ENCODE results near the gene SSNA1. TPM values are rescaled to one million over a fixed set of nuclear protein-coding genes. Genes with fewer than 3 reads are reported as not detected.

SSNA1 gene
- total and polyA plus RNA-seq, 2 donors (not counting 1 experiment from before 2014, with no cell fraction given), result 37.7 to 56.3 TPM

DNA sequence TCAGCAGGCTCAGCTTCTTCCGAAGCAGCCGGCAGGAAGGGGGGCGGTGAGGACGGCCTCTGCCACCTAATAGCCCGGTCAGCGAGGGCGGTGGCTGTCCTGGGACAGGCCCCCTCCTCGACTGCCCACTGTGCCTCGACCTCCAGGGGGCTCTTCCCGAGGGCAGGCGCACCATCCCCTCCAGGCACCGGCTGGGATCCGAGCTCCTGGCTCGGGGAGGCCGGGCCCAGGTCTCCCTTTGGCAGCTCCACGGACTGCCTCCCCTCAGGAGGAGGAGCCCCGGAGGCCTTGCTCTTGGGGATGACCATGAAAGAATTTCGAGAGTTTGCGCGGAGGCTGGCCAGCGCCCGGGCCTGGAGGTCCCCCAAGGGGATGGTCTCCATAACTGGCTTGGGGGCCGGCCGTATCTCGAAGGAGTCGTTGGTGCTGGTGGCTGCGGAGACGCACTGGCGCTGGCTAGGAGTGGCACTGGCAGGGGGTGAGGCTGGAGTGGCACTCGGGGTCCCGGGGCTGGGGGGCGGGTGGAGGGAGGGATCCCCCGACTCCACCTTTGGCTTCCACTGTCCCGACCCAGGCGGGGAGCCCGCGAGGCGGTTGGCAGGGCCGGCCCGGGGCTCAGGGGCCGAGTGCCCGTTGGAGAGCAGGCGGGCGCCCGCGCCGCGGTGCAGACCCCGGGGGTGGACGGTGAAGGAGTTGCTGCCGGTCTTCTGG, 11.1 kb downstream of the SSNA1 start:
- Histone ChIP-seq H3K4me3 (replicated peaks in 1 of 4; ENCODE audit: control extremely low read depth in 1 of 4, insufficient read depth in 1 of 4, low read depth in 3 of 4, low read length in 4 of 4) (peak overlapping the region; percentile 27 to 54 (median 34)), H3K27ac (ENCODE audit: insufficient read depth, low read length) (no peak overlapping the region), H3K4me1 (ENCODE audit: control insufficient read depth, extremely low read depth, insufficient read depth, low read length) (peaks cover 14% of the 10 kb centered on the region), H3K9ac (ENCODE audit: insufficient read depth, low read length) (no peak overlapping the region), H3K9me3 (ENCODE audit: control insufficient read depth, insufficient read depth, low read depth, low read length) (no peaks in the 10 kb centered on the region), H2AFZ (ENCODE audit: low read length) (no peak overlapping the region), H3K27me3 (ENCODE audit: control insufficient read depth, insufficient read depth, low read length) (no peaks in the 10 kb centered on the region), H3K36me3 (ENCODE audit: control insufficient read depth, insufficient read depth, low read length) (no peaks in the 10 kb centered on the region), H3K4me2 (ENCODE audit: extremely low read depth, insufficient read depth, low read length) (peak overlapping the region; percentile 78), H3K79me2 (ENCODE audit: control insufficient read depth, insufficient read depth, low read length) (peaks cover 21% of the 10 kb centered on the region), H4K20me1 (ENCODE audit: control insufficient read depth, extremely low read depth, insufficient read depth, low read length) (no peaks in the 10 kb centered on the region)
- peak in 1 of 2 donors; percentile 30 for DNase-seq (ENCODE audit: low read depth in 2 of 2)
- TF ChIP-seq, protein P1, sequence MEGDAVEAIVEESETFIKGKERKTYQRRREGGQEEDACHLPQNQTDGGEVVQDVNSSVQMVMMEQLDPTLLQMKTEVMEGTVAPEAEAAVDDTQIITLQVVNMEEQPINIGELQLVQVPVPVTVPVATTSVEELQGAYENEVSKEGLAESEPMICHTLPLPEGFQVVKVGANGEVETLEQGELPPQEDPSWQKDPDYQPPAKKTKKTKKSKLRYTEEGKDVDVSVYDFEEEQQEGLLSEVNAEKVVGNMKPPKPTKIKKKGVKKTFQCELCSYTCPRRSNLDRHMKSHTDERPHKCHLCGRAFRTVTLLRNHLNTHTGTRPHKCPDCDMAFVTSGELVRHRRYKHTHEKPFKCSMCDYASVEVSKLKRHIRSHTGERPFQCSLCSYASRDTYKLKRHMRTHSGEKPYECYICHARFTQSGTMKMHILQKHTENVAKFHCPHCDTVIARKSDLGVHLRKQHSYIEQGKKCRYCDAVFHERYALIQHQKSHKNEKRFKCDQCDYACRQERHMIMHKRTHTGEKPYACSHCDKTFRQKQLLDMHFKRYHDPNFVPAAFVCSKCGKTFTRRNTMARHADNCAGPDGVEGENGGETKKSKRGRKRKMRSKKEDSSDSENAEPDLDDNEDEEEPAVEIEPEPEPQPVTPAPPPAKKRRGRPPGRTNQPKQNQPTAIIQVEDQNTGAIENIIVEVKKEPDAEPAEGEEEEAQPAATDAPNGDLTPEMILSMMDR (conservative IDR thresholded peaks at IDR 0.05 in 1 of 2, IDR thresholded peaks at IDR 0.05 in 1 of 2; ENCODE audit: low read depth in 1 of 2, low read length in 2 of 2), result no peak
- TF ChIP-seq EZH2 (IDR thresholded peaks at IDR 0.05; ENCODE audit: low read length, missing control alignments), result no peak

DNA sequence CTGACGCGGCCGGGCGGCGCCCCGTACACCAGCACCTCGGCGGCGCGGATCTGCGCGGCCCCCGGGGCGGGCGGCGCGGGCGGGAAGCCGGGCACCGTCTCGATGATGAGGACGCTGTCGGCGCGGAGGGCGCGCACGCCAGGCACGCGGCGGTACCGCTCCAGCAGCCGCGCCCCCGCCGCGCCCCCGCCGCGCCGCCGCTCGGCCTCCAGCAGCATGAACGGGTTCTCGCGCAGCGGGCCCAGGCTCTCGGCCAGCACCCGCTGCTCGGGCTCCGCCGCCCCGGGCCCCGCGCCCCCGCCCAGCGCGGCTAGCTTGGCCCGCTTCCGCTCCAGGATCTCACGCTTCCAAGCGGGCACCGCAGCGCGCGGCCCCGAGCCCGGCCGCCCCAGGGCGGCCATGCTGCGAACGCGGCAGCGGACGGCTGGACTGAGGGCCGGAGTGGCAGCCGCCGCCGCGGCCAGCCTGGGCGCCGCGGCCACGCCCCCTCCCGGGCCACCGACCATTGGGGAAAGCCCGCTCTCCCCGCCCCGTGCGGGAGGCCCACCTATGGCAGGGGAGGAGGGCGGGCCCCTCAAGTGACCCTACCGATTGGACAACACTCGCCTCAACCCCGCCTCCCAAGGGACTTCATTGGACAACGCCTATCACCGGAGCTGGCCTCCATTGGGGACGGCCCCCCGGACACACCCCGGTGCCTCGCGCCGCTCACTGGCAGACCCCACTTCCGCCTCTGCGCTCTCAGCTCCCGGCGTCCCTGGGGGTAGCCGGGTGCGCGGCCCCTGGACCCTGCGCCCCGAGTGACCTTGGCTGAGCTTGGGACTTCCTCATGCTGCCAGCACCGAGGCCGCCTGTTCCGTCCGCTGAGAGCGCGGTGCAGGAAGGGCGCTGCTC, 12.1 kb downstream of the SSNA1 start, which contains the start of gene TPRN:
Gene TPRN (minus strand): TSS at position 431 of the 894 bp plus-strand sequence. CDS start 30 bp downstream, at position 401.
- H3K36me3 ChIP-seq (ENCODE audit: control insufficient read depth, insufficient read depth, low read length), result no peaks in the 10 kb centered on the region
- DNase-seq (ENCODE audit: low read depth in 2 of 2), result peak; percentile 98 to 99
- H2AFZ ChIP-seq (ENCODE audit: low read length), result no peak within 1 kb of the TSS
- no peaks in the 10 kb centered on the region for H4K20me1 ChIP-seq (ENCODE audit: control insufficient read depth, extremely low read depth, insufficient read depth, low read length)
- H3K27ac ChIP-seq (ENCODE audit: insufficient read depth, low read length), result peak within 1 kb of the TSS; percentile 24
- peaks cover 28% of the 10 kb centered on the region for H3K79me2 ChIP-seq (ENCODE audit: control insufficient read depth, insufficient read depth, low read length)
- TF ChIP-seq, protein P1 (conservative IDR thresholded peaks at IDR 0.05 in 1 of 2, IDR thresholded peaks at IDR 0.05 in 1 of 2; ENCODE audit: low read depth in 1 of 2, low read length in 2 of 2), result no peak
- TF ChIP-seq EZH2 (IDR thresholded peaks at IDR 0.05; ENCODE audit: low read length, missing control alignments), result no peak
- H3K9me3 ChIP-seq (ENCODE audit: control insufficient read depth, insufficient read depth, low read depth, low read length), result no peaks in the 10 kb centered on the region
- no peaks in the 10 kb centered on the region for H3K27me3 ChIP-seq (ENCODE audit: control insufficient read depth, insufficient read depth, low read length)
- peak within 1 kb of the TSS; percentile 61 for H3K9ac ChIP-seq (ENCODE audit: insufficient read depth, low read length)
- H3K4me3 ChIP-seq (replicated peaks in 1 of 4; ENCODE audit: control extremely low read depth in 1 of 4, insufficient read depth in 1 of 4, low read depth in 3 of 4, low read length in 4 of 4), result peak within 1 kb of the TSS; percentile 47 to 72 (median 60)
- peak within 1 kb of the TSS; percentile 78 for H3K4me2 ChIP-seq (ENCODE audit: extremely low read depth, insufficient read depth, low read length)
- H3K4me1 ChIP-seq (ENCODE audit: control insufficient read depth, extremely low read depth, insufficient read depth, low read length), result peaks cover 16% of the 10 kb centered on the region

Data from fibroblast of lung (primary cell).